TTC549 (cell line): ENCODE measurements around the gene FOXA1.
"Not testable (repeated sequence)": the region's sequence is repeated elsewhere in the genome, so short reads cannot be mapped to it uniquely, and the experiment has no call there.

Experiments
- FAIRE-seq: peaks from 2 replicates; lab custom pipeline; 2012; peaks lifted over from hg19 to GRCh38; lab: Jason Lieb, UNC

The FOXA1 gene

DNA sequence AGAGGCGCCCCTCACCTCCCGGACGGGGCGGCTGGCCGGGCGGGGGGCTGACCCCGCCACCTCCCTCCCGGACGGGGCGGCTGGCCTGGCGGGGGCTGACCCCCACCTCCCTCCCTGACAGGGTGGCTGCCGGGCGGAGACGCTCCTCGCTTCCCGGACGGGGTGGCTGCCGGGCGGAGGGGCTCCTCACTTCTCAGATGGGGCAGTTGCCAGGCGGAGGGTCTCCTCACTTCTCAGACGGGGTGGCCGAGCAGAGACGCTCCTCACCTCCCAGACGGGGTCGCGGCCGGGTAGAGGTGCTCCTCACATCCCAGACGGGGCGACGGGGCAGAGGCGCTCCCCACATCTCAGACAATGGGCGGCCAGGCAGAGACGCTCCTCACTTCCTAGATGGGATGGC is 39.5 kb downstream of the FOXA1 start:
- not testable (repeated sequence) for FAIRE-seq

DNA sequence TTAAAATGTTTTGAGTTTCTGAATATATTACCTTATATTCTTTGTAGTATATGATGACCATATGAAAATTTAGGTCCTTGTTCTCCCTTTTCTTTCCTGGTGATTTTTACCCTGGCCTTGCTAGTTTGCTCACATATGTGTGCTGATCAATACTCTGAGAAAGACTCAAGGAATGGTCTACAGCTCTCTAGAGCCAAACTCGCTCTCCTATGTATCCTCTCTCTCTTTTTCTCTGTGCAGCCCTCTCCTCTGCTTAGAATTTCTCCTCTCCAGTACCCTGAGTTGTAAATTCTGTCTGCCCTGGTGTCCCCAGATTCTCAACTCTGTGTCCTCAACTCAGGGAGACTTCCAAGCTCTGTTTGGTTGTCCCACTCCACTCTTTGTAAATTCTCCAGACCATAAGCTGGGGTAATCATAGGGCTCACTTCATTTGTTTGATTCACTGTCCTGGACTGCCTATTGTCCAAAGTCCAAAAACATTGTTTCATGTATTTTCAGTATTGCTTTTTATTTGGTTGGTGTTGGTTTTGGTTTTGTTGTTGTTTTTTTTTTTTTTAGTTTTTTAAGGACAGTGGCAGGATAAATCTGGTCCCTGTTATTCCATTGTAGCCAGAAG is 41.0 kb downstream of the FOXA1 start:
- FAIRE-seq = no peak

DNA sequence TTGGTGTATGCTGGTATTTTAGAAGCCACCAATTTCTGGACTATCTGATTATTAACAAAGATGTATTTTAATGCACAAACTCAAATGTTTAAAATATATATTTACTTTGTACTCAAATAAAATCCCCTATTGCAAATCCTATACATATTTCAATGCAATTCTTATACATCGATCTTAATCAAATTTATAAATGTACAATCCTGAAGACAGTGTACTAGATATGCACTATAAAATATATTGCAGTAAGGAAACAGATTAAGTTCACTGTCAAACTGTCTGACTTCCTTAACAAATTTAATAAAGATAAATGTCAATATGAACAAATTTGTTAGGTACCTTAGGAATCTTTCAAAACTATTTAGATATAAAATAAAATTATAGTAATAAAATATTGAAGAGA is 43.9 kb downstream of the FOXA1 start:
- no peak for FAIRE-seq

DNA sequence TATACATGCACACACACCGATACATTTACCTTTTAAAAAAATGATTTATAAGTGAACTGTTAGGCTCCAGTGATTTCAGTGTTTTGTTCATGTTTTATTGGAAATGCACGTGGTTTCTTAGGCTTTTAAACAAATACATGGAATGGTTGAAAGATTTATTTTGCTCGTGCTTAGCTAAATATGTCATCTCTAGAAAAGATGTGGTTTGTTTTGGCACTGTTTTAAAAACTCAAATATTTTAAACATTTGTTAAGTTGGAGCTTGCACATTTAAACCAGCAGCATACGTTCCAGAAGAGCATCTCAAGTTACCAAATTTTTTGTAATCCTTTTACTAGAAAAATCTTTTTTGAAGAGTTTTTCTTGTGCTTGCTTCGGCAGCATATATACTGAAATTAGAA is 44.5 kb downstream of the FOXA1 start:
- no peak for FAIRE-seq

DNA sequence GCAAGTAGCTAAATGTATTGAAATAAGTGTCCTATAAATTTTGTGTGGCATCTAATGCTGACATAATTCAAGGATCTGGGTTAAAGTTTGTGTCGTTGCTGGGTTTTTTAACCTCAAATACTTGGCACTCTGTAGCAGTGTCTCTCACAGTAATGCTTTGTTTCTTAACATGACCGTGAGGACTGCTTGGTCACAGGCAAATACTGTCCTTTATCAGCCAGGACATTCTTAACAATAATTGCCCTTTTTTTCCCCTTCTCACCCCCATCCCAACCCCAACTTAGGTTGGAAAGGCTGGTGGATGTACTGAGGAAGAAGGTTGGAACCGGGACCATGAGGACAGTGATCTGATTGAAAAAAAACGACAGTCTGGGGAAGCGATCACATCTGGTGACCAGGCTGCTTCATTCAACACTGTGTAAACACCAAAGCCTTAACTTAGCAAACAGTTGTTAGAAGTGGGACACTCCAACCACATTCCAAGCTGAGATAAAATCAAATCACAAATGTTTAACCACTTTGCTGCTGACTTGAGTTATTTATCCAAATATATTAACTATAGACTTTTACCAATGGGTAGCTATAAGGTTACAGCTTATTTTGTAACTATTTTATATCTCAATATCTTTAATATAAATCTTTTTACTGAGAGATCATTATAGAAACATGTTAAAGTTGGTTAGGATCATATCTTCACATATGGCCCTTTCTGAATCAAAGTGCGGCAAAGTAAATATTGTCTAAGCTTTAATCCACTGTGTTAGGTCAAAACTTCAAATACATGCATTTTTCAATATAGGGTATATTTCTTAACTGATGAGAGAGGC is 48.2 kb downstream of the FOXA1 start:
- FAIRE-seq = no peak

DNA sequence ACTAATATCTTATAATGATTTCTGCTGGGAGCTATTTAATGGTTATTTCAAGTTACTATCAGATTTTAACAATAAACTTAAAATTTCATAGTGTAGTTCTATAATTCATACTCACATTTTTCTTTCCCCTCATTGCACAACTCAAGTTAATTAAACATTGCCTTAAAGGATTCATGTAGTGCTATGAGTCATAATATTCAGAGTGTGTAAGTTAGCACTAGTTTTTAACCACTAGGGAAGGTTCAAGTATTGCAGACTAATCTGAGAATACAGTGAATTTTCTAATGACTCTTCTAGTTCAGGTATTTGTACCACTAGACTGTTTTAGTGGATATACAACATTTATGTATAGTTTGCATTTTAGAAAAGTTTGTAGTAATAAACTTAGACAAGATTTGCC is 49.9 kb downstream of the FOXA1 start:
- no peak for FAIRE-seq

DNA sequence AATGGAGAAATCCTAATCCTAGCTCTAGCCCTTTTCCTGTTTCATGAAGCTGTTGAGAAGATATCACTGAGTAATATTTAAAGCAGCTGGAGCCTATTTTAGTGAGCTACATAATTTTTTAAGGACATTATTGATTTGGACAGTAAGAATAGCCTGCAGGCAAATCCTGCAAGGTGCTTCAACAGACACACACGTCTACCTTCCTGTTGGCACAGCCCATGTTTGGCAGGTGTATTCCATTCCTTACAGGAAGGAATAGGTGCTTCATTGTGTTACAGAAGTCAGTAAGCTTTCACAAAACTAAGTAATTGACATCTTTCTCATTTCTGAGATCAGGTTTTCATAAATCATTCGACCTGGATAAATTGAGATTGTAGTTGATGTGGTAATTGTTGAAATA is 50.6 kb downstream of the FOXA1 start:
- no peak for FAIRE-seq

DNA sequence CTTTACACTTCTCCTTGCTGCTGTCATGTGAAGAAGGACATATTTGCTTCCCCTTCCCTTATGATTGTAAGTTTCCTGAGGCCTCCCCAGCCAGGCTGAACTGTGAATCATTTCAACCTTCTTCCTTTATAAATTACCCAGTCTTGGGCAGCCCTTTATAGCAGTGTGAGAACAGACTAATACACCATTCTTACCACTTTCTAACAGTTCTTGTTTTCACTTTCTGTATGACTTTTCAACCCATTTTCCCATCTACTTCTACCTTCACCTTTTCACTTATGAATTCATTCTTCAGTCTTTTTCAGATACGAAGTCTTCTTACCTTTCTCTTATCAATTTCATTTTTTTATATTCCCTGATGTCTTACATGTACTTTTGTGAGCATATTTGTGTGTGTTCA is 55.1 kb downstream of the FOXA1 start:
- FAIRE-seq = no peak
